Measurements from ENCODE around the gene RIPOR2.
"Not testable (repeated sequence)": the region's sequence is repeated elsewhere in the genome, so short reads cannot be mapped to it uniquely, and the experiment has no call there.

The RIPOR2 gene

DNA sequence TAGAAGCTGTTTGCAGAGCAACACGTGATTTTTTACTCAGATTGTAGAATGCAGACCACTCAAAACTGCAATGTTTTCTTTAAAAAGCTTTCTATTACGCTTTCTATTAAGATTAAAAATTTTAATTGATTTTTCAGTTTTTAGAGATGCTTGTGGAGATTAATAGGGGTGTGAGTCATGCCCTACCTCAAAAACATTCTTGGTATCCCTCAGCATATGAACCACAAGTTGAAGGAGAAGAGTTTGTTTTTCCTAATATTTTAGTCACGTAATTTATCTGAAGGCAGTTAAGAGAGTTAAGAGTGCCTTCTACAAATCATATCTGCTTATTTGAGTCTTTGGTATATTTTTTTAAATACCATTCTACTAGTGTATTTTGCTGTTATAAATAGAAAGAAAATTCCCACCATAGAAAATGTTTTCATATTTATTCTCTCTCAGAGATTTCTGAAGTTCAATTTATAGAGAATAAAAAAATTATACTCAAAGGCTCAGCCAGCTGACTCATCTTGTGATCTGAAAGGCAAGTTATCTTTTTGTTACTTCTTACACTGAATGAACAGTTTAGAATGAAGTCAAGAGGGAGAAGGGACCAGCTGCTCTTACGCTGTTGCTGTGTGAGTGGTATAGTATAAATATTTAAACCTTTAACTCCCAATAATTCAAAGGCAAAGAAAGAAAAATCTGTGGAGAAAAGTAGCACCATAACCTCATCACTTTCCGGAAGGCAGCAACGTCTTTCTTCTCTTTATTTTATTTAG lies 7.6 kb downstream of the RIPOR2 start:
- TF ChIP-seq, protein P1, sequence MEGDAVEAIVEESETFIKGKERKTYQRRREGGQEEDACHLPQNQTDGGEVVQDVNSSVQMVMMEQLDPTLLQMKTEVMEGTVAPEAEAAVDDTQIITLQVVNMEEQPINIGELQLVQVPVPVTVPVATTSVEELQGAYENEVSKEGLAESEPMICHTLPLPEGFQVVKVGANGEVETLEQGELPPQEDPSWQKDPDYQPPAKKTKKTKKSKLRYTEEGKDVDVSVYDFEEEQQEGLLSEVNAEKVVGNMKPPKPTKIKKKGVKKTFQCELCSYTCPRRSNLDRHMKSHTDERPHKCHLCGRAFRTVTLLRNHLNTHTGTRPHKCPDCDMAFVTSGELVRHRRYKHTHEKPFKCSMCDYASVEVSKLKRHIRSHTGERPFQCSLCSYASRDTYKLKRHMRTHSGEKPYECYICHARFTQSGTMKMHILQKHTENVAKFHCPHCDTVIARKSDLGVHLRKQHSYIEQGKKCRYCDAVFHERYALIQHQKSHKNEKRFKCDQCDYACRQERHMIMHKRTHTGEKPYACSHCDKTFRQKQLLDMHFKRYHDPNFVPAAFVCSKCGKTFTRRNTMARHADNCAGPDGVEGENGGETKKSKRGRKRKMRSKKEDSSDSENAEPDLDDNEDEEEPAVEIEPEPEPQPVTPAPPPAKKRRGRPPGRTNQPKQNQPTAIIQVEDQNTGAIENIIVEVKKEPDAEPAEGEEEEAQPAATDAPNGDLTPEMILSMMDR (conservative IDR thresholded peaks at IDR 0.05; ENCODE audit: low read depth), result no peak
- ChIA-PET POLR2A (ENCODE audit: low non-redundant PET) (no interaction called here), CTCF (interaction anchor here (0.6 to 0.7 kb wide), 2 partner anchors 99 to 1341 kb away, joined by 3 read pairs; no protein-coding TSS in a partner anchor)
- DNase-seq (ENCODE audit: low spot score), result no peak
- H3K27ac ChIP-seq, result no peak overlapping the region

GRCh38 chr6:24927277-24927955 lies 8.3 kb downstream of the RIPOR2 start:
- no peak for DNase-seq (ENCODE audit: low spot score)
- no peak overlapping the region for H3K27ac ChIP-seq
- TF ChIP-seq, protein P1 (conservative IDR thresholded peaks at IDR 0.05; ENCODE audit: low read depth), result no peak
- ChIA-PET CTCF (interaction anchor here (0.6 to 0.7 kb wide), 2 partner anchors 99 to 1340 kb away, joined by 3 read pairs; no protein-coding TSS in a partner anchor), POLR2A (ENCODE audit: low non-redundant PET) (no interaction called here)

DNA sequence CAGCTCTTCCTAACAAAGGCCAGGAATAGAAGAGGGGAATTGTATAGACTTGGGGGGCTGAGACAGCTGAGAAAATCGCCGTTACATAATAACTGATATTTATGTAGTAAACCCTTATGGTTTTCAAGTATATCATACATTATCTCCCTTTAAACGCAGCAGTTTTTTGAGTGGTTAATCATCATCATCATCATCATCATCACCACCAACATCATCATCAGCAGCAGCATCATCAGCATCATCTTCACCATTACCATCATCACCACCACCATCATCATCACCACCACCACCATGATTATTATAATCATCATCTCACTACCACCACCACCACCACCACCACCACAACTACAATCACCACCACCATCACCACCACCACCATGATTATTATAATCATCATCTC lies 9.1 kb downstream of the RIPOR2 start:
- POLR2A ChIA-PET (ENCODE audit: low non-redundant PET); H3K27ac ChIP-seq; CTCF ChIA-PET; DNase-seq (ENCODE audit: low spot score): not testable (repeated sequence)

DNA sequence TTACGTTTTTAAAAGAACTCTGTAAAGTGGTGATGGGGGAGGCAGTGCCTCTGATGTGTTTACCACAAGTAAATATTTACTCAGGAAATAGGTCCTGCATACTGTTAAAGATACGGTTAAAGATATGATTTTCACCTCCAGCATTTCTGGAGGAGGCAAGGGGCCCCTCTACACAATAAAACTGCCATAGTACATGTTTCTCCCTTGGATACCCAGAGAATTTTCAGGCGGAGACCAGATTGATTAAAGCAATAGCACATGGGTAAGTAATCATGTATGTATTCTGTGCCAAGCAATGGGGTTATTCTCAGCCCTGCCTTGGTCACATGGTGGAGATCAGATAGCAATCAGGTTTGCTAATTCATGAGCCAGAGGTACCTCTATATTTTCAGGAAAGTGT lies 9.6 kb downstream of the RIPOR2 start:
- DNase-seq (ENCODE audit: low spot score), result no peak
- ChIA-PET CTCF (interaction anchor here (0.9 kb wide), 1 partner anchor 92 kb away, joined by 3 read pairs; no protein-coding TSS in a partner anchor), POLR2A (ENCODE audit: low non-redundant PET) (no interaction called here)
- no peak overlapping the region for H3K27ac ChIP-seq
- TF ChIP-seq, protein P1 (conservative IDR thresholded peaks at IDR 0.05; ENCODE audit: low read depth), result no peak

DNA sequence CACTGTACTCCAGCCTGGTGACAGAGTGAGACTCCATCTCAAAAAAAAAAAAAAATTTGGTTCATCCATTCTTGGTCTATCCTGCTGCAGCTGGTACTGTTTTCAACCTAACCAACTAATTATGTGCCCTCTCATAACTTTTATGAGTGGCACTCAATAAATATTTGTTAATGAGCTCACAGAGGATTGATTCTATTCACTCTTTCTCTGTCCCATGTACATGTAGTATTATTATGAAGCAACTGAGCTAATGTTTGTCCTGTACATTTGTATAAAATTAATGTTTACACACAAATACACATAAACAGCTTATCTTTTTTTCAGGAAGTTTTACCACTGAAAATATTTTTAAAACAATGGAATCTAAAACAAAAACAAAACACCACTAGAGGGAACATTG lies 10.1 kb downstream of the RIPOR2 start:
- no peak for DNase-seq (ENCODE audit: low spot score)
- ChIA-PET CTCF (interaction anchor here (0.9 kb wide), 1 partner anchor 92 kb away, joined by 3 read pairs; no protein-coding TSS in a partner anchor), POLR2A (ENCODE audit: low non-redundant PET) (no interaction called here)
- H3K27ac ChIP-seq, result no peak overlapping the region
- TF ChIP-seq, protein P1 (conservative IDR thresholded peaks at IDR 0.05; ENCODE audit: low read depth), result no peak

GRCh38 chr6:24924580-24925356 lies 11.0 kb downstream of the RIPOR2 start:
- CTCF ChIA-PET, result no interaction called here
- POLR2A ChIA-PET (ENCODE audit: low non-redundant PET), result no interaction called here
- DNase-seq (ENCODE audit: low spot score), result no peak
- TF ChIP-seq, protein P1 (conservative IDR thresholded peaks at IDR 0.05; ENCODE audit: low read depth), result no peak
- no peak overlapping the region for H3K27ac ChIP-seq
